ENCODE data around the gene ANAPC1. TPM values are rescaled to one million over a fixed set of nuclear protein-coding genes. Genes with fewer than 3 reads are reported as not detected.

ANAPC1 gene
- total RNA-seq, result 10 to 100 TPM; 32.4 to 36.9 TPM
- polyA plus RNA-seq, result 1 to 10 TPM; 3.5 to 6.3 TPM

DNA sequence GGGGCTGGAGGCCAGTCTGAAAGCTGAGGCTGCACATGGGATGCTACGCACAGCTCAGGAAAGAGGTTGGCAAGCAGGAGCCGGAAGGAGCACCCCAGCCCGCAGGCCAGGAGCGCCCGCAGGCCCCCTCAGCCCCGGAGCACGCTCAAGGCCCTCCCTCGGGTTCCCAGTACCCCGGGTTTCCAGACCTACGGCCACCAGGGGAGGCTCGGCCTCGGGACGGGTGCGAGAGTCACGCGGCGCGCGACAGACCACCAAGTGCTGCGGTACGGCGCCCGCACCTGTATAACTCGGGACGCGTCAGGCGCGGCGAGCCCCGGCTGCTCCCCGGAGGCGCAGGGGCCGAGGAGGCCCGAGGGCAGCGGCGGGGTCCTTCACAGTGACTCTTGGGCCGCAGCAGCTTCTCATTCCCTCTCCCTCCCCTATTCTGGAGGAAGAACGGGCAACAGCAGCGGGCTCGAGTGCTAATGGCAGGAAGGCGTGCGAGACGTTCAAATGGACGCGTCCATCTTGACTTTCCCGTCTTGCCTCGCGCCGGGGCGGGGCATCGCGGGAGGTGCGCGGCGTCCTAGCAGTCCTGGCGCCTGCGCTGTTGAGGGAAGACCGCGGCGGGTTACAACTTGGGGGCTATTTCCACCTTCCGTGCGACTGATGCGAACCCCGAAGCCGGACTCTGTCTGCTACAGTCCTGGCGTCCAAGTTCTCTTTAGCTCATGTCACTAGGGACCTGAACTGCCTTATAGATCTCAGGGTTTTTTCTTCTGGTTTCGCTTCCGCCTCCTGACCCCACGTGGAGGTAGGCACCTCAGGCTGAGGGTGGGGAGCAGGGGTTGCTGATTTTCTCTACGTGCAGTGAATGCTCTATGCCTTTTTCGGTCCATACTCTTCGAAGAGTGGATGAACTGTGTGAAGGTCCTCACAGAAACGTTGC lies at the start of gene ANAPC1:
Gene ANAPC1 (minus strand): TSS at position 533 of the 931 bp plus-strand sequence. CDS start 3,368 bp downstream, outside the sequence.
- no peaks in the 10 kb centered on the region for H3K36me3 ChIP-seq (ENCODE audit: control insufficient read depth in 4 of 4, insufficient read depth in 3 of 4, low read depth in 1 of 4, low read length in 3 of 4)
- peak within 1 kb of the TSS; percentile 76 to 80 for H3K9ac ChIP-seq (ENCODE audit: low read depth in 1 of 2, low read length in 2 of 2)
- peak within 1 kb of the TSS; percentile 85 to 88 for H3K27ac ChIP-seq (ENCODE audit: low read depth in 1 of 2, low read length in 2 of 2)
- no peaks in the 10 kb centered on the region for H3K9me3 ChIP-seq (ENCODE audit: control insufficient read depth in 4 of 4, low read length in 3 of 4)
- peak; percentile 83 for DNase-seq (ENCODE audit: low spot score)
- no peaks in the 10 kb centered on the region for H3K27me3 ChIP-seq (ENCODE audit: control insufficient read depth in 4 of 4, insufficient read depth in 4 of 4, low read length in 3 of 4)
- H3K4me1 ChIP-seq (ENCODE audit: control insufficient read depth in 4 of 4, insufficient read depth in 4 of 4, low read length in 3 of 4), result peaks cover 5 to 13% (median 9%) of the 10 kb centered on the region in 4 donors
- WGBS, result under 1% methylated on average over 73 of the region's 73 CpGs
- peak within 1 kb of the TSS; percentile 83 to 97 (median 93) for H3K4me3 ChIP-seq (ENCODE audit: low read depth in 1 of 3, low read length in 3 of 3)
- TF ChIP-seq REST (IDR thresholded peaks at IDR 0.05) (peak; percentile 18), YY1 (IDR thresholded peaks at IDR 0.05) (peak; percentile 98), GABPA (IDR thresholded peaks at IDR 0.05 in 1 of 2, conservative IDR thresholded peaks at IDR 0.05 in 1 of 2) (no peak), RAD21 (IDR thresholded peaks at IDR 0.05) (peak in 1 of 2 donors; percentile 27), EGR1 (IDR thresholded peaks at IDR 0.05; ENCODE audit: low read depth in 2 of 2) (no peak)
- TF ChIP-seq, protein P1, sequence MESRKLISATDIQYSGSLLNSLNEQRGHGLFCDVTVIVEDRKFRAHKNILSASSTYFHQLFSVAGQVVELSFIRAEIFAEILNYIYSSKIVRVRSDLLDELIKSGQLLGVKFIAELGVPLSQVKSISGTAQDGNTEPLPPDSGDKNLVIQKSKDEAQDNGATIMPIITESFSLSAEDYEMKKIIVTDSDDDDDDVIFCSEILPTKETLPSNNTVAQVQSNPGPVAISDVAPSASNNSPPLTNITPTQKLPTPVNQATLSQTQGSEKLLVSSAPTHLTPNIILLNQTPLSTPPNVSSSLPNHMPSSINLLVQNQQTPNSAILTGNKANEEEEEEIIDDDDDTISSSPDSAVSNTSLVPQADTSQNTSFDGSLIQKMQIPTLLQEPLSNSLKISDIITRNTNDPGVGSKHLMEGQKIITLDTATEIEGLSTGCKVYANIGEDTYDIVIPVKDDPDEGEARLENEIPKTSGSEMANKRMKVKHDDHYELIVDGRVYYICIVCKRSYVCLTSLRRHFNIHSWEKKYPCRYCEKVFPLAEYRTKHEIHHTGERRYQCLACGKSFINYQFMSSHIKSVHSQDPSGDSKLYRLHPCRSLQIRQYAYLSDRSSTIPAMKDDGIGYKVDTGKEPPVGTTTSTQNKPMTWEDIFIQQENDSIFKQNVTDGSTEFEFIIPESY (IDR thresholded peaks at IDR 0.05), result peak; percentile 80

DNA sequence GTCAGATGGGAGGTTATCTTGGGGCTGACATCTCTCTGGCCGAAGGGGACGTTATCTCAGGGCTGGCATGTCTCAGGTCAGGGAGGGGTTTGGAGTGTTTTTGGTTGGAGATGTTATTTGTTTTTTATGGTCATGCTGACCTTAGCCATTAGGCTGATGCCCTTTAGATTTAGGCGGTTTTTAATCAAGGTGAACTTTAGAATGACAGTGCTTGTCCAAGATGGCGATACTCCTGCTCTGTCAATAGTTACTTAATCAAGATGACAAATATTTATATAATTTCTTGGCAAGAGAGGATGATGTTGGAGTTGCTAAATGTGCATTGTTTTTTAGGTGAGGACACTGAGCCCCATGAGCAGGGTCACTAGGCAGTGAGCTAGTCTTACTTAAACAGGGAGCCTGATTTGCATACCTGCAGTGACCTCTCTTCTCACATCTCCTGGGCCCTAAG lies 48.9 kb upstream of the ANAPC1 start:
- H3K4me1 ChIP-seq (ENCODE audit: control insufficient read depth in 4 of 4, insufficient read depth in 4 of 4, low read length in 3 of 4), result peaks cover 8 to 45% (median 35%) of the 10 kb centered on the region in 4 donors
- no peaks in the 10 kb centered on the region for H3K9me3 ChIP-seq (ENCODE audit: control insufficient read depth in 4 of 4, low read length in 3 of 4)
- WGBS, result 39% methylated on average over 4 of the region's 4 CpGs
- no peak overlapping the region for H3K9ac ChIP-seq (ENCODE audit: low read depth in 1 of 2, low read length in 2 of 2)
- peak overlapping the region; percentile 52 to 60 for H3K27ac ChIP-seq (ENCODE audit: low read depth in 1 of 2, low read length in 2 of 2)
- H3K27me3 ChIP-seq (ENCODE audit: control insufficient read depth in 4 of 4, insufficient read depth in 4 of 4, low read length in 3 of 4), result no peaks in the 10 kb centered on the region
- DNase-seq (ENCODE audit: low spot score), result no peak
- peaks cover 0 to 2% (median 0%) of the 10 kb centered on the region in 4 donors for H3K36me3 ChIP-seq (ENCODE audit: control insufficient read depth in 4 of 4, insufficient read depth in 3 of 4, low read depth in 1 of 4, low read length in 3 of 4)
- H3K4me3 ChIP-seq (ENCODE audit: low read depth in 1 of 3, low read length in 3 of 3), result no peak overlapping the region
- TF ChIP-seq YY1 (IDR thresholded peaks at IDR 0.05), result peak; percentile 95
- TF ChIP-seq EGR1 (IDR thresholded peaks at IDR 0.05; ENCODE audit: low read depth in 2 of 2), result no peak
- TF ChIP-seq REST (IDR thresholded peaks at IDR 0.05), result peak; percentile 87
- TF ChIP-seq HNF4G (IDR thresholded peaks at IDR 0.05), result peak; percentile 43
- peak; percentile 37 to 43 for TF ChIP-seq RAD21 (IDR thresholded peaks at IDR 0.05)
- peak; percentile 86 for TF ChIP-seq MAX (IDR thresholded peaks at IDR 0.05)
- TF ChIP-seq FOXA1 (IDR thresholded peaks at IDR 0.05), result peak; percentile 89
- TF ChIP-seq, protein P1 (IDR thresholded peaks at IDR 0.05), result peak; percentile 91
- peak; percentile 93 to 98 for TF ChIP-seq RXRA (IDR thresholded peaks at IDR 0.05)
- peak; percentile 67 to 92 for TF ChIP-seq JUND (IDR thresholded peaks at IDR 0.05)
- TF ChIP-seq FOXA2 (IDR thresholded peaks at IDR 0.05), result peak; percentile 93
- no peak for TF ChIP-seq TAF1 (conservative IDR thresholded peaks at IDR 0.05)
- TF ChIP-seq, protein P2, sequence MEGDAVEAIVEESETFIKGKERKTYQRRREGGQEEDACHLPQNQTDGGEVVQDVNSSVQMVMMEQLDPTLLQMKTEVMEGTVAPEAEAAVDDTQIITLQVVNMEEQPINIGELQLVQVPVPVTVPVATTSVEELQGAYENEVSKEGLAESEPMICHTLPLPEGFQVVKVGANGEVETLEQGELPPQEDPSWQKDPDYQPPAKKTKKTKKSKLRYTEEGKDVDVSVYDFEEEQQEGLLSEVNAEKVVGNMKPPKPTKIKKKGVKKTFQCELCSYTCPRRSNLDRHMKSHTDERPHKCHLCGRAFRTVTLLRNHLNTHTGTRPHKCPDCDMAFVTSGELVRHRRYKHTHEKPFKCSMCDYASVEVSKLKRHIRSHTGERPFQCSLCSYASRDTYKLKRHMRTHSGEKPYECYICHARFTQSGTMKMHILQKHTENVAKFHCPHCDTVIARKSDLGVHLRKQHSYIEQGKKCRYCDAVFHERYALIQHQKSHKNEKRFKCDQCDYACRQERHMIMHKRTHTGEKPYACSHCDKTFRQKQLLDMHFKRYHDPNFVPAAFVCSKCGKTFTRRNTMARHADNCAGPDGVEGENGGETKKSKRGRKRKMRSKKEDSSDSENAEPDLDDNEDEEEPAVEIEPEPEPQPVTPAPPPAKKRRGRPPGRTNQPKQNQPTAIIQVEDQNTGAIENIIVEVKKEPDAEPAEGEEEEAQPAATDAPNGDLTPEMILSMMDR (IDR thresholded peaks at IDR 0.05; ENCODE audit: low read depth, low read length, missing input control), result no peak
- TF ChIP-seq SP1 (IDR thresholded peaks at IDR 0.05), result peak; percentile 79
- TF ChIP-seq NR2F2 (IDR thresholded peaks at IDR 0.05), result peak; percentile 61

Measured in liver (tissue), 9 donors.